Thoracic aorta (tissue), 2 donors: ENCODE results near the gene COL6A2. TPM values are rescaled to one million over a fixed set of nuclear protein-coding genes. Genes with fewer than 3 reads are reported as not detected.

Experiments used
- ATAC-seq: fragments of 150-250 bp; one replicate; pipeline ENCODE4 v1.8.0; 2017; ENCODE audit warnings: low read depth; ENCODE audit not compliant: insufficient number of reproducible peaks, low FRiP score
- DNase-seq: peaks from one replicate; pipeline ENCODE4 v3.0.0-alpha.2; 2020; ENCODE audit warnings: low spot score
- H3K27ac ChIP-seq, 2 donors: fragments of 200-600 bp; sonication (generic); 1 replicate in 1 of 2; 2 replicates in 1 of 2; pipeline ENCODE4 v1.5.1; 2016; ENCODE audit warnings: mild to moderate bottlenecking in 2 of 2, moderate library complexity in 2 of 2
- H3K27me3 ChIP-seq: fragments of 200-600 bp; sonication (generic); replicated peaks from 2 replicates; pipeline ENCODE4 v1.6.0; 2016; ENCODE audit warnings: mild to moderate bottlenecking; ENCODE audit not compliant: insufficient read depth
- H3K36me3 ChIP-seq: fragments of 200-600 bp; sonication (generic); one replicate; pipeline ENCODE4 v1.5.1; 2016
- H3K4me1 ChIP-seq, 2 donors: fragments of 200-600 bp; sonication (generic); 1 replicate in 1 of 2; 2 replicates in 1 of 2; pipeline versions ENCODE4 v1.5.1 to v1.6.0; 2016; ENCODE audit warnings: low read depth in 2 of 2, mild to moderate bottlenecking in 1 of 2; ENCODE audit not compliant: control insufficient read depth in 1 of 2
- H3K4me3 ChIP-seq: fragments of 200-600 bp; sonication (generic); 2 replicates; pipeline ENCODE4 v1.5.1; 2016; ENCODE audit warnings: mild to moderate bottlenecking
- H3K9me3 ChIP-seq: fragments of 200-600 bp; sonication (generic); 2 replicates; pipeline ENCODE4 v1.5.1; 2016
- total RNA-seq, 2 donors: library from RNA; depleted of rRNA; stranded (reverse); fragments of >200 nt; gene quantifications; one replicate each; pipeline versions ENCODE4 v1.1.0 to v1.2.3, GENCODE V29; 2016
- TF ChIP-seq, protein P1 (sequence below): fragments of 200-600 bp; sonication (generic); IDR thresholded peaks from one replicate; pipeline ENCODE4 v1.5.1; 2019; ENCODE audit warnings: antibody characterized with exemption

Gene COL6A2
- total RNA-seq, 2 donors from 2014 or later, result 1,835 to 1,885 TPM

GRCh38 chr21:46113497-46114176 lies 15.7 kb downstream of the COL6A2 start:
- TF ChIP-seq, protein P1, sequence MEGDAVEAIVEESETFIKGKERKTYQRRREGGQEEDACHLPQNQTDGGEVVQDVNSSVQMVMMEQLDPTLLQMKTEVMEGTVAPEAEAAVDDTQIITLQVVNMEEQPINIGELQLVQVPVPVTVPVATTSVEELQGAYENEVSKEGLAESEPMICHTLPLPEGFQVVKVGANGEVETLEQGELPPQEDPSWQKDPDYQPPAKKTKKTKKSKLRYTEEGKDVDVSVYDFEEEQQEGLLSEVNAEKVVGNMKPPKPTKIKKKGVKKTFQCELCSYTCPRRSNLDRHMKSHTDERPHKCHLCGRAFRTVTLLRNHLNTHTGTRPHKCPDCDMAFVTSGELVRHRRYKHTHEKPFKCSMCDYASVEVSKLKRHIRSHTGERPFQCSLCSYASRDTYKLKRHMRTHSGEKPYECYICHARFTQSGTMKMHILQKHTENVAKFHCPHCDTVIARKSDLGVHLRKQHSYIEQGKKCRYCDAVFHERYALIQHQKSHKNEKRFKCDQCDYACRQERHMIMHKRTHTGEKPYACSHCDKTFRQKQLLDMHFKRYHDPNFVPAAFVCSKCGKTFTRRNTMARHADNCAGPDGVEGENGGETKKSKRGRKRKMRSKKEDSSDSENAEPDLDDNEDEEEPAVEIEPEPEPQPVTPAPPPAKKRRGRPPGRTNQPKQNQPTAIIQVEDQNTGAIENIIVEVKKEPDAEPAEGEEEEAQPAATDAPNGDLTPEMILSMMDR, result no peak
- no peaks in the 10 kb centered on the region for H3K9me3 ChIP-seq
- ATAC-seq (no peak), DNase-seq (peak; percentile 1)
- no peak overlapping the region for H3K4me3 ChIP-seq
- no peak overlapping the region for H3K27ac ChIP-seq
- H3K36me3 ChIP-seq, result peaks cover 77% of the 10 kb centered on the region
- peaks cover 22 to 28% of the 10 kb centered on the region in 2 donors for H3K4me1 ChIP-seq
- H3K27me3 ChIP-seq, result no peaks in the 10 kb centered on the region

- Histone ChIP-seq H3K27ac (no peak overlapping the region), H3K4me3 (no peak overlapping the region), H3K36me3 (peaks cover 91% of the 10 kb centered on the region), H3K9me3 (no peaks in the 10 kb centered on the region), H3K27me3 (no peaks in the 10 kb centered on the region), H3K4me1 (peaks cover 9 to 14% of the 10 kb centered on the region in 2 donors)
- no peak for ATAC-seq
- TF ChIP-seq, protein P1, result no peak
- DNase-seq, result peak; percentile 0
These were observed 17.1 kb downstream of the COL6A2 start for GRCh38 chr21:46114963-46115362.

- Histone ChIP-seq H3K27me3 (no peaks in the 10 kb centered on the region), H3K4me3 (no peak overlapping the region), H3K9me3 (no peaks in the 10 kb centered on the region), H3K27ac (no peak overlapping the region), H3K36me3 (peaks cover 96% of the 10 kb centered on the region), H3K4me1 (peaks cover 4 to 8% of the 10 kb centered on the region in 2 donors)
- no peak for ATAC-seq
- no peak for DNase-seq
- TF ChIP-seq, protein P1, result no peak
These were observed 17.7 kb downstream of the COL6A2 start for GRCh38 chr21:46115441-46116188.

GRCh38 chr21:46116189-46116775 lies 18.4 kb downstream of the COL6A2 start:
- Histone ChIP-seq H3K36me3 (peaks cover 96% of the 10 kb centered on the region), H3K9me3 (no peaks in the 10 kb centered on the region), H3K27ac (no peak overlapping the region), H3K4me3 (no peak overlapping the region), H3K4me1 (peaks cover 0 to 1% of the 10 kb centered on the region in 2 donors), H3K27me3 (no peaks in the 10 kb centered on the region)
- ATAC-seq (no peak), DNase-seq (no peak)
- TF ChIP-seq, protein P1, result no peak
